ENCODE measurements around the gene TBC1D22A.

TBC1D22A gene

DNA sequence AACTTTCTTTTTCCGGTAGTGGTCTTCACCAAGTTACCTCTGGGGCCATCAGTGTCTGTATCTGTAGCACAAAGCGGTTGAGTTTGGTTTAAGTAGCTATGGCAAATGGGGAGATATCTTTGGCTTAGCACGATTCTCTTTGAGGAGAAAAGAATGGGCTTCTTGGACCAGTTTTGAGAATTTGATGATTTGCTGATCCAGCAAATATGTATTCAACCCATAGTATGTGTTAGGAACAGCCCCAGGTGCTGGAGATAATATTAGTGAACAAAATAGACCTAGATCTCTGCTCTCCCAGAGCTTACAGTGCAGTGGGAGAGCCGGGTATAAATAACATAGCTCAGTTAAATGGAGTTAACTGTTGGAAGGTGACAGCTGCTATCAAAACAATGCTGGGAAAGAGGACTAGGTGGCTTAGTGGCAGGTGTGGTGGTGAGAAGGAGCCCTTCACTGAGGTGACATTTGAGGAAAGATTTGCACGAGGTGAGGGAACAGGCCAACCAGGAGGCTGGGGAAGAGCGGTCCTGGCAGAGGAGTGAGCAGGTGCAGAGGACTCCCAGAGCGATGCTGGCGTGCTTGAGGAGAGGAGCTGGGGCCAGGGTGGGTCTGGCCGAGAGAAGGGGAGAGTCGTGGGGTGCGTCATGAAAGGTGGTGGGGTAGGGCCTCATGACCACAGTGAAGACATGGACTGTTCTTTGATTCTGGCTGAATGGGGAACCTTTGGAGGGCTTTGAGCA lies 5.0 kb downstream of the TBC1D22A start:
- H3K9me3 ChIP-seq (ENCODE audit: control insufficient read depth, insufficient read depth, low read length), result no peaks in the 10 kb centered on the region
- no peaks in the 10 kb centered on the region; the same call in none of the 2 replicates for H3K4me1 ChIP-seq (ENCODE audit: insufficient read depth, low read length)
- no peaks in the 10 kb centered on the region for H3K36me3 ChIP-seq (ENCODE audit: insufficient read depth, low read length)
- no peak overlapping the region for H3K9ac ChIP-seq (ENCODE audit: low read depth, low read length)

DNA sequence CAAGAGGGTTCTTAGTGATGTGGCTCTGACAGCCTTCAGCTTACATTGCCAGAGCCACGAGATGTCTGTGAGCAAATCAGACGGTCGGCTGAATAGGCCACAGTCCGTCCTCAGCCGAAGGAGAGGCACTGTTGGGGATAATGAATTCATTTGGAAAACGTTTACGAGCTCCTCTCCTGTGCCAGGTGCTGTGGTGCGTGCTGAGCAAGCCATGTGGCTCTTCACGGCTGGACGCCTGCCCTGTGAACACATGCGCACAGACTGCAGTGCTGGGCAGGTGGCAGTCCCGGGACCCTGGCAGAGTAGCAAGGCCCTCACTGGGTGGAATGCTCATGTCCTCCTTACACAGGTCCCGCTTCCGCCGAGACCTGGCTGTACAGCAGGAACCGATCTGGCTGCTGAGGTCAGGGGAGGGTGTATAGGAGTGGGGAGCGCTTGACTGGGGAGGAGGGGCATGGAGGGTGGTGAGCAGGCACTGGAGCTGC lies 6.8 kb downstream of the TBC1D22A start:
- Histone ChIP-seq H3K4me1 (ENCODE audit: insufficient read depth, low read length) (peaks cover 8% of the 10 kb centered on the region), H3K9me3 (ENCODE audit: control insufficient read depth, insufficient read depth, low read length) (no peaks in the 10 kb centered on the region), H3K9ac (ENCODE audit: low read depth, low read length) (no peak overlapping the region), H3K36me3 (ENCODE audit: insufficient read depth, low read length) (no peaks in the 10 kb centered on the region)

DNA sequence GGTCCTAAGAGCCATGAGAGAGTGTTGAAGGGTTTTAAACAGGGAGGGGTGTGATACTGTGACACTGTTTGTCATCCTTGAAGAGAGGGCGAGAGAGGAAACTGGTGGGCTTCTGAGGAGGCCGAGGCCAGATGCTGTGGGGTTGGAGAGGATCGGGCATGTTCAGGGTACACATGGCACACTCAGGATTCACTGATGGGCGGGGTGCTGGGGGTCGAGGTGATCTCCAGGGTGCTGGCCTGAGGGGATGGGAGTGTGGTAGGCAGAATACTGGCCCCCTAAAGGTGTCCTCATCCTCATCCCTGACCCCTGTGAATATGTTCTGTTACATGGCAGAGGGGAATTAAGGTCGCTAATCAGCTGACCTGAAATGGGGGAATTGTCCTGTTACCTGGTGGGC lies 7.3 kb downstream of the TBC1D22A start:
- peaks cover 13% of the 10 kb centered on the region for H3K4me1 ChIP-seq (ENCODE audit: insufficient read depth, low read length)
- no peak overlapping the region for H3K9ac ChIP-seq (ENCODE audit: low read depth, low read length)

DNA sequence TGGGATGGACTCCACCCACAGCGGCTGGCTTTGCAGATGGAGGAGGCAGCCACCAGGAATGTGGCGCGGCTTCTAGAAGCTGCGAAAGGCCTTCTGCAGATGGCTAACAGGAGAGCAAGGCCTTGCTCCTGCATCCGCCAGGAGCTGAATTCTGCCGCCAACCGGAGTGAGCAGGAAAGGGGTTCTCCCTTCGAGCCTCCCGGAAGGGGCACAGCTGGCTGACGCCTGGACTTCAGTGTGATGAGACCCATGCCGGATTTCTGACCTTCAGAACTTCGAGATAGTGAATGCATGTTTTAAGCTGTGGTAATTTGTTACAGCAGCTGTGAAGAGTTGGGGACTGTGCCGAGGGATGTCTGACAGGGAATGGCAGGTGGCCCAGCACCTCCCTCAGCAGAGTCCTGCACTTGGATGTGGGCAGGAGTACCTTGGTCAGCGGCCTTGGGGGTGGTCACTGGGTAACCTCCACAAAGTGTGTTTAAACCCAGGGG lies 7.7 kb downstream of the TBC1D22A start:
- no peaks in the 10 kb centered on the region for H3K9me3 ChIP-seq (ENCODE audit: control insufficient read depth, insufficient read depth, low read length)
- H3K4me1 ChIP-seq (ENCODE audit: insufficient read depth, low read length), result peaks cover 18% of the 10 kb centered on the region
- H3K36me3 ChIP-seq (ENCODE audit: insufficient read depth, low read length), result no peaks in the 10 kb centered on the region
- no peak overlapping the region for H3K9ac ChIP-seq (ENCODE audit: low read depth, low read length)

More for the DNA sequence above, 7.3 kb downstream of the TBC1D22A start:
- Histone ChIP-seq H3K36me3 (ENCODE audit: insufficient read depth, low read length) (no peaks in the 10 kb centered on the region), H3K9me3 (ENCODE audit: control insufficient read depth, insufficient read depth, low read length) (no peaks in the 10 kb centered on the region)

DNA sequence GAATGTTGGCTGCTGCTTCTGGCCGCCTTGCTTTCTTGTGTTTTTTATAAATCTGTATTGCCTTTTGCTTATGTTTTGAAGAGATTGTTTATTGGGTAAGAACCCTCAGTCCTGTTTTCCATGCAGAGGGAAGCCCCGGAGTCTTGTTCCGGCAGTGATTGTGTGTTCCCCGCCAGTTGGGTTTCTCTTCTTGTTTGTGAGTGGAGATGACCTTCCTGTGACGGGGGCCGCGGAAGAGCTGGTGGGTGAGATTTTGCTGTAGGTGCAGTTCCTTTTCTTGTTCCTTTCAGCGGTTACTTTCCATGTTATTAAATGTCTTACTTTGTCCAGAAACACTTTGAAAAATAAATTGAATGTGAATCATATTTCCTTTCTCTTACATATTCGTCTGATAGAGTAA lies 8.3 kb downstream of the TBC1D22A start:
- Histone ChIP-seq H3K9me3 (ENCODE audit: control insufficient read depth, insufficient read depth, low read length) (no peaks in the 10 kb centered on the region), H3K9ac (ENCODE audit: low read depth, low read length) (no peak overlapping the region), H3K4me1 (ENCODE audit: insufficient read depth, low read length) (peaks cover 23% of the 10 kb centered on the region), H3K36me3 (ENCODE audit: insufficient read depth, low read length) (no peaks in the 10 kb centered on the region)

DNA sequence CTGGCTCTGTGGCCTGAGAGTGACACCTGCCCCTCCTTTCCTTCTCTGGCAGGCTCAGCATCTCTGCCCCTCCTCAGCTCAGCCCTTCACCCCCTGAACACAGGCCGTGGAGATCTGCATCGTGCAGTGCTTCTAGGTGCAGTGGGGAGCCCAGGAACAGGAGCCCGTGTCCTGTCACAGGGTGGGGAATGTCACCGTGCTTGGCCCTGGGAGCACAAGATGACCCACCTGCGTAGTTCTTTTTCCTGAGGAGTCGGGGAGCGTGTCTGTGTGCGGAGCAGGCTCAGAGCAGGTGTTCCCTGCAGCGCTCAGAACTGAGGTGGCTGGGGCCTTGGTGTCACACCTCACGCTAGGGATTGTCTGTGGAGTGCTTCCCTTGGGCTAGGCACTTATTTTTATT lies 10.6 kb downstream of the TBC1D22A start:
- peaks cover 31% of the 10 kb centered on the region for H3K4me1 ChIP-seq (ENCODE audit: insufficient read depth, low read length)
- H3K36me3 ChIP-seq (ENCODE audit: insufficient read depth, low read length), result no peaks in the 10 kb centered on the region
- H3K9ac ChIP-seq (ENCODE audit: low read depth, low read length), result no peak overlapping the region
- H3K9me3 ChIP-seq (ENCODE audit: control insufficient read depth, insufficient read depth, low read length), result no peaks in the 10 kb centered on the region

DNA sequence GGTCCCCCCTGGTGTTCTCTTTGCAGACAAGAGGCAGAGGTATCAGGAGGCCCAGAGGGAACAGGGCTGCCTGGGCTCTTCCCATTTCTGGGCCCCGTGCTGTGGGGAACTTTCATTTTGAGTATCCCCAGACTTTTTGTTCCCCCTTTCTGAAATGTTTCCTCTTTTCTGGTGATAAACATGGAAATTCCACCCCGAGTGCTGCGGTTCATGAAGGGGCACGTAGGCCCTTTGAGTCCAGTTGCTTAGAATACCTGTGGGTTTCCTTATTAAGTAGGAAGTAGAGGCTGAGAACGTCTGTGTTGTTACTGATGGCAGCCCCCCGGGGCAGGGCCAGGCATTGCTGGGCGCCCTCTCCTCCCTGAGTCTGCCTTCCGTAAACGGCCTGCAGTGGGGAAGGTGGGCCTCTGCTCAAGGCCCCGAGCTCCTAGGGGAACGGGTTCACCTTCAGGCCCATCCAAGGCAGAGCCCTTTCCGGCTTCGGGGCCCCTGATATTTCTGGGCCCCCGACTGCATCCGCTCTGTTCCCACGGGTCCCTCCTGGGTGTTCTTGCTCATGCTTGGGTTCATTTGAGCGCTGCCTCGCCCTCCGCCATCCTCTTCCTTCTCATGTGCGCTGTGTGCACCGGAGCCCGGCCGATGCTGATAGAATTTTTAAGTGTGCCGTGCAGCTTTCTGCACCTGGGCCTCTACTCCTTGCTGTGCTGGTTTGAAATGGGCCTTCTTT lies 12.0 kb downstream of the TBC1D22A start:
- Histone ChIP-seq H3K4me1 (ENCODE audit: insufficient read depth, low read length) (peaks cover 31% of the 10 kb centered on the region), H3K9ac (ENCODE audit: low read depth, low read length) (no peak overlapping the region), H3K36me3 (ENCODE audit: insufficient read depth, low read length) (no peaks in the 10 kb centered on the region), H3K9me3 (ENCODE audit: control insufficient read depth, insufficient read depth, low read length) (no peaks in the 10 kb centered on the region)

GRCh38 chr22:46774980-46775849 lies 12.8 kb downstream of the TBC1D22A start:
- Histone ChIP-seq H3K4me1 (ENCODE audit: insufficient read depth, low read length) (peaks cover 31% of the 10 kb centered on the region), H3K9me3 (ENCODE audit: control insufficient read depth, insufficient read depth, low read length) (no peaks in the 10 kb centered on the region), H3K36me3 (ENCODE audit: insufficient read depth, low read length) (no peaks in the 10 kb centered on the region), H3K9ac (ENCODE audit: low read depth, low read length) (no peak overlapping the region)

GRCh38 chr22:46775850-46776826 lies 13.7 kb downstream of the TBC1D22A start:
- H3K4me1 ChIP-seq (ENCODE audit: insufficient read depth, low read length), result peaks cover 31% of the 10 kb centered on the region
- no peak overlapping the region for H3K9ac ChIP-seq (ENCODE audit: low read depth, low read length)
- no peaks in the 10 kb centered on the region for H3K36me3 ChIP-seq (ENCODE audit: insufficient read depth, low read length)
- H3K9me3 ChIP-seq (ENCODE audit: control insufficient read depth, insufficient read depth, low read length), result no peaks in the 10 kb centered on the region

GRCh38 chr22:46776876-46777608 lies 14.6 kb downstream of the TBC1D22A start:
- peaks cover 31% of the 10 kb centered on the region for H3K4me1 ChIP-seq (ENCODE audit: insufficient read depth, low read length)
- no peak overlapping the region for H3K9ac ChIP-seq (ENCODE audit: low read depth, low read length)
- H3K36me3 ChIP-seq (ENCODE audit: insufficient read depth, low read length), result no peaks in the 10 kb centered on the region
- no peaks in the 10 kb centered on the region for H3K9me3 ChIP-seq (ENCODE audit: control insufficient read depth, insufficient read depth, low read length)

GRCh38 chr22:46777609-46777970 lies 15.1 kb downstream of the TBC1D22A start:
- H3K4me1 ChIP-seq (ENCODE audit: insufficient read depth, low read length), result peaks cover 31% of the 10 kb centered on the region
- H3K9ac ChIP-seq (ENCODE audit: low read depth, low read length), result no peak overlapping the region
- H3K9me3 ChIP-seq (ENCODE audit: control insufficient read depth, insufficient read depth, low read length), result no peaks in the 10 kb centered on the region
- H3K36me3 ChIP-seq (ENCODE audit: insufficient read depth, low read length), result no peaks in the 10 kb centered on the region

DNA sequence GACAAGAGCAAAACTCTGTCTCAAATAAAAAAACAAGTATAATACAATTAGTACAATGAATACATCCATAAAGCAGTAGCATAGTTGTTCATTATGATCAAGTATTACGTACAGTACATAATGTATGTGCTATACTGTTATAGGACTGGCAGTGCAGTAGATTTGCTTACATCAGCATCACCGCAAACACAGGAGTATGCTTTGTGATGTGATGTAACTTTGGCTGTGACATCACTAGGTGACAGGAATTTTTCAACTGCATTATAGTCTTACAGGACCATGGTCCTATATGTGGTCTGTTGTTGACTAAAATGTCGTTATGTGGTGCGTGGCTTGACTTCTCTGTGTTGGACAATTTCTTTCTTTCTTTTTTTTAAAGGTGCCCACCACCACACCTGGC lies 16.6 kb downstream of the TBC1D22A start:
- no peaks in the 10 kb centered on the region for H3K36me3 ChIP-seq (ENCODE audit: insufficient read depth, low read length)
- H3K9ac ChIP-seq (ENCODE audit: low read depth, low read length), result no peak overlapping the region
- H3K9me3 ChIP-seq (ENCODE audit: control insufficient read depth, insufficient read depth, low read length), result no peaks in the 10 kb centered on the region
- H3K4me1 ChIP-seq (ENCODE audit: insufficient read depth, low read length), result peaks cover 25% of the 10 kb centered on the region

GRCh38 chr22:46779651-46780050 lies 17.2 kb downstream of the TBC1D22A start:
- Histone ChIP-seq H3K9me3 (ENCODE audit: control insufficient read depth, insufficient read depth, low read length) (no peaks in the 10 kb centered on the region), H3K9ac (ENCODE audit: low read depth, low read length) (no peak overlapping the region), H3K4me1 (ENCODE audit: insufficient read depth, low read length) (peaks cover 18% of the 10 kb centered on the region), H3K36me3 (ENCODE audit: insufficient read depth, low read length) (no peaks in the 10 kb centered on the region)

All from ES-I3 (cell line).